Measurements from ENCODE around the gene TRMT61A. TPM values are rescaled to one million over a fixed set of nuclear protein-coding genes. Genes with fewer than 3 reads are reported as not detected.

TRMT61A gene
- total and polyA plus RNA-seq, 9 of the 15 experiments (the other 6 are each of a cell fraction or from before 2014, with no cell fraction given): 0.10 to 24.8 (median 5.1) TPM

DNA sequence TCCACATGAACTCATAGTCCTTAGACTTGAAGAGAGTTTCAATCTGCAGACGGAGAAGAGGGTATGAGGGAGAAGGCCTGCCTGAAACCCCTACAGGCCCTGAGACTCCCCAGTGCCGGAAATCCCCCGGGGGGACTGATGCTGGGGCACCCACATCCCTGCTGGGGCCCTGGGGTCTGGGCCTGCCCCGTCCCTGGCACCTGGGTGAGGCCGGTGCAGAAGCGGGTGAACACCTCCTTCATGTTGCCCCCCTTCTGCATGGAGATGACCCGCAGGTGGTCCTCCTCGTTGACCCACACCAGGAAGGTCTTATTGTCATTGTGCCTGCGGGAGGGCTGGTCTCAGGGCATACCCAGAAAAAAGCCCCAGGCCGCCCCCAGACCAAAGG, 8.7 kb upstream of the TRMT61A start (continued):
- TF ChIP-seq MGA (IDR thresholded peaks at IDR 0.05) (no peak), MEF2D (tag; conservative IDR thresholded peaks at IDR 0.05; ENCODE audit: low read depth) (no peak), ARHGAP35 (IDR thresholded peaks at IDR 0.05; ENCODE audit: partially characterized antibody) (no peak), MTA1 (IDR thresholded peaks at IDR 0.05; ENCODE audit: borderline replicate concordance) (no peak), CHD2 (IDR thresholded peaks at IDR 0.05; ENCODE audit: low read depth, low read length) (no peak)
- TF ChIP-seq, protein P1, sequence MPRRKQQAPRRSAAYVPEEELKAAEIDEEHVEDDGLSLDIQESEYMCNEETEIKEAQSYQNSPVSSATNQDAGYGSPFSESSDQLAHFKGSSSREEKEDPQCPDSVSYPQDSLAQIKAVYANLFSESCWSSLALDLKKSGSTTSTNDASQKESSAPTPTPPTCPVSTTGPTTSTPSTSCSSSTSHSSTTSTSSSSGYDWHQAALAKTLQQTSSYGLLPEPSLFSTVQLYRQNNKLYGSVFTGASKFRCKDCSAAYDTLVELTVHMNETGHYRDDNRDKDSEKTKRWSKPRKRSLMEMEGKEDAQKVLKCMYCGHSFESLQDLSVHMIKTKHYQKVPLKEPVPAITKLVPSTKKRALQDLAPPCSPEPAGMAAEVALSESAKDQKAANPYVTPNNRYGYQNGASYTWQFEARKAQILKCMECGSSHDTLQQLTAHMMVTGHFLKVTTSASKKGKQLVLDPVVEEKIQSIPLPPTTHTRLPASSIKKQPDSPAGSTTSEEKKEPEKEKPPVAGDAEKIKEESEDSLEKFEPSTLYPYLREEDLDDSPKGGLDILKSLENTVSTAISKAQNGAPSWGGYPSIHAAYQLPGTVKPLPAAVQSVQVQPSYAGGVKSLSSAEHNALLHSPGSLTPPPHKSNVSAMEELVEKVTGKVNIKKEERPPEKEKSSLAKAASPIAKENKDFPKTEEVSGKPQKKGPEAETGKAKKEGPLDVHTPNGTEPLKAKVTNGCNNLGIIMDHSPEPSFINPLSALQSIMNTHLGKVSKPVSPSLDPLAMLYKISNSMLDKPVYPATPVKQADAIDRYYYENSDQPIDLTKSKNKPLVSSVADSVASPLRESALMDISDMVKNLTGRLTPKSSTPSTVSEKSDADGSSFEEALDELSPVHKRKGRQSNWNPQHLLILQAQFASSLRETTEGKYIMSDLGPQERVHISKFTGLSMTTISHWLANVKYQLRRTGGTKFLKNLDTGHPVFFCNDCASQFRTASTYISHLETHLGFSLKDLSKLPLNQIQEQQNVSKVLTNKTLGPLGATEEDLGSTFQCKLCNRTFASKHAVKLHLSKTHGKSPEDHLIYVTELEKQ (CRISPR knock-in tag; IDR thresholded peaks at IDR 0.05): no peak

All from K562 (cell line).